ENCODE results near the gene USP49.

- TF ChIP-seq KMT2A (CRISPR knock-in tag; IDR thresholded peaks at IDR 0.05) (peak; percentile 38; the same call in 1 of the 2 replicates), ZNF644 (CRISPR knock-in tag; IDR thresholded peaks at IDR 0.05; ENCODE audit: low read depth) (no peak)
Measured at GRCh38 chr6:41941280-41942066, 46.3 kb upstream of the USP49 start, which contains the start of gene CCND3.
